HG03108 (cell line): ENCODE results near the gene GRAP.
"Not testable (repeated sequence)": the region's sequence is repeated elsewhere in the genome, so short reads cannot be mapped to it uniquely, and the experiment has no call there.

Experiments used
- ATAC-seq: cut with Tn5 transposase; IDR thresholded peaks from one replicate; pipeline ENCODE4 v1.9.1; 2021; ENCODE audit warnings: moderate library complexity; ENCODE audit not compliant: unreplicated experiment

GRAP gene

DNA sequence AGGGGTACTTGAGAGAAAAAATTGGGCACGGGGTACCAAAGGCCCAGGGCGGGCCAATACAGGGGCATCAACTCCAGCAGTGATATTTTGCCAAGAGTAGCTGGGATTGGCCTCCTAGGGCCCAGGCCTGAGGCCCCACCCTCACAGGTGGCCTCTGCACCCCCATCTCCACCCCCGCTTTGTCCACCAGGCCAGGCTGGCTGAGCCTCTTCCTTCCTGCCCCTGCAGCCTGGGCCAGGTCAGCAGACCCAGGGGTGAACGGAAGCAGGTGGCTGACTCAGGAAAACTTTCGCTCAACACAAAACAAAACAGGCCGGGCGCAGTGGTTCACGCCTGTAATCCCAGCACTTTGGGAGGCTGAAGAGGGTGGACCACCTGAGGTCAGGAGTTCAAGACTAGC lies 3.7 kb downstream of the GRAP start:
- peak; percentile 29 for ATAC-seq

DNA sequence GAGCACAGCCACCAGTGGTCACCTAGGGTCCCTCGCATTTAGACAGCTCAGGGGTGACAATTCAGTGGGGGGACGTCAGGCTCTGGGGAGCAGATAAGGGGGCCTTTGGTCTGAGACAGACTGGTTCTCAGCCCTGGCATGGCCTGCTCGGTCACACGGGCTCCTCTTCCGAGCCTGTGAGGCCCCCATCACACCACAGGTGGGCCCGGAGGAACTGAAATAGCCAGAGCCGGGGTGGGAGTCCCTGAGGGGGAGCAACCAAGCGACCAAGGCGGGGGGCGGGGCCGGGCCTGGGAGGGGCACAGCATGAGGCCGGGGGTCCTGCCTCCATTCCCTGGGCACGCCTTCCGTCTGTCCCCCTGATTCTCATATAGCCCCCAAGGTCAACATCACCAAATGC lies 4.4 kb downstream of the GRAP start:
- ATAC-seq = not testable (repeated sequence)

DNA sequence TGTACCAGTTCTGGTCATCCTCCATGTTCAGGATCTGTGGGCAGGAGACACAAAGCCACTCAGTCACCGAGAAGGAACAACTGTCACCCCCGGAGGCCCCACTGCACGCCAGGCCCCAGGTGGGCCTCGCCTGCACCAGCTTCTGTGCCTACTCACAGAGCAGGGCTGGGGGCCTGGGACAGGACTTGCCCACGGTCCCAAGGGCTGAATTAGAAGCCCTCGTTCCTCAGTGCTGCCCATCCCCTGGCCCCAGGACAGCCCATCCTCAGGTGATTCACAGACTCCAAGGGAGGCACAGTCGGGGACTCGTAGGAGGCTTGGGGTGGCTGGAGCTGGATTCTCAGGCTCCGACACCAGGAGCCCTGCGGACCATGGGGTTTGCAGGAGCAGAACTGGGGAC lies 4.9 kb downstream of the GRAP start:
- not testable (repeated sequence) for ATAC-seq

GRCh38 chr17:19040350-19040749 lies 6.4 kb downstream of the GRAP start:
- ATAC-seq = not testable (repeated sequence)

DNA sequence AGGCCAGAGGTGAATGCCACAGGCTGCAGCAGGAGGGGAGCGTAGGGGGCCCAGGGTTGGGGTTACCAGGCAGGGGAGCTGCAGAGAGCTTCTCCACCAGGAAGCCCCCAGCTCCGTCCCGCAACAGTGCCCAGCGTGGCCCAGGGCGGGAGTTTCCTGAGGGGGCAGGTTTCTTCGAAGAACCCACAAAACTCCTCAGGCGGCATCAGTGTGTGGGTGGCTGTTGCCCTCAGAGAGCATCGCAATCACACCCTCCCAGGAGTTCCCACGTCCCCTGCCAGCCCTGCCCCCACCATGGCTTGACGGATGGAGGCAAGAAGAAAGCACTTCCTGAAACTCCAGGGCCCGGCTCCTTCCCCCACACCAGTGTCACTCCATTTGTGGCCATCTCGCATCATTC lies 8.0 kb downstream of the GRAP start:
- ATAC-seq = peak; percentile 19

DNA sequence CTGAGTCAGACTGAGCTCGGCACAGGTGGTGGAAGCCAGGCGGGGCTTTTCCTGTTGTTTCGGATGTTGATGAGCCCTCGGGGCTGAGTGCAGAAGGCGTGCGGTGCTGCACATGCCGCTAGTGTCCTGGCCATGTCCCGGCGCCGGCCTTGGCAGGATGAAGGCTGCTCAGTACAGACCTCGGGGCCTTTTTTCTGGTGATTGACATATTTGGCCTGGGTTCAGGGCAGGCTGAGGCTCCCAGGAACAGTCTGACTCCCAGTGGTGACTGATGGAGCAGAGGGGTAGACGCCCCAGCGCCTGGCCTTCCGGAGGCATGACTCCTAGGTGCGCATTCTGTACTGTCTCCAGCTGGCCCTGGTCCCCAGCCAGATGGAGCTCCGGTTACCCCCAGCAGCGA lies 8.8 kb downstream of the GRAP start:
- ATAC-seq = not testable (repeated sequence)

- ATAC-seq = not testable (repeated sequence)
Observed at GRCh38 chr17:19037547-19037946, 9.2 kb downstream of the GRAP start.

- not testable (repeated sequence) for ATAC-seq
Observed at GRCh38 chr17:19036186-19036585, 10.6 kb downstream of the GRAP start.

GRCh38 chr17:19032377-19032988 lies 14.3 kb downstream of the GRAP start:
- peak; percentile 32 for ATAC-seq

- ATAC-seq = peak; percentile 31
Observed at GRCh38 chr17:19031729-19032128, 15.0 kb downstream of the GRAP start.

DNA sequence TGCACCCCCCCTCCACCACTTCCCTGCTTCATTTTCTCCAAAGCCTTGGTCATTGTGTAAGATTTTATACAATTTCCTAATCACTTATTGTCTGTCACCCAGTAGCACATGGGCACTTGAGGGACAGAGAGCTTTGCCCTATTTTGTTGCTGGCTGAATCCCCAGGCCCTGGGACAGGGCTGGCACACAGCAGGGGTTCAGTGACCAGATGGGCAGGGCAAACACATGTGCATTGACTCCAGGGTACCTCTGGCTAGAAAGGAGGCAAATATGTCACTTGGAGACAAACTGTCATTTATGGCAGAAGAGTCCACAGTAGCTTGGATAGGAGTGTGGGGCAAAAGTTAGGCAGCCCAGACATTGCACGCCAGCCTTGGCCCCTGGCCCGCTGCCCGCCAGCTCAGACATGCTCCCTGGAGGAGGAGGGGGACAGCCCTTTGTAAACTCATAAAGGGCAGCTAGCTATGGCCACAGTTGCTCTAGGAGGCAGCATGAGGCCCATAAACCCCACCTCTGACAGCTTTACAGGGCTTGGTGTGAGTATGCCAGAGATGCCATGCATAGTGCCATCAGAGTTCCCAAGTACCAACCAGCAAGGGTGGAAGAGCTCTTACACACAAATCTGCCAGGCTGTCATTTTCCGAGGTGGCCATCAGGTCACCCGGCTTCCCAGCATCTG lies 15.8 kb downstream of the GRAP start:
- ATAC-seq = not testable (repeated sequence)

DNA sequence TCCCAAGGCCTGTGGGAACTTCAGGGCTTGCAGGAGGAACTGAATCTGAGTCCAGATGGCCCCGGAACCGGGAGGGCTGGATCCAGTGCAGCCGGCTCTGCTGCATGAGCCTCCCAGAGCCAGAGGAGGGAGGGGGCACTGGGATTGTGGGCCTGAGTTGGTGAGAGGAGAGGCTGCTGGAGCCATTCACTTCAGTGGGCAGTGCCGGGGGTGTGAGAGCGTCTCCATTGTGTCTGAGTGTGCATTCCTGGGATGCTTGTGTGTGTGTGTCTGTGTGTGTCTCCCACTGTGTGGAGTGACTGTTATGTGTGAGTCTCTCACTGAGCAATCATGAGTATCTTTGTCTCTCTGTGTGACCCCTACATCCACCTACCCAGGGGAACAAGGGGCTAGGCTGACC lies 17.0 kb downstream of the GRAP start:
- not testable (repeated sequence) for ATAC-seq

GRCh38 chr17:19028671-19029070 lies 18.1 kb downstream of the GRAP start:
- not testable (repeated sequence) for ATAC-seq

DNA sequence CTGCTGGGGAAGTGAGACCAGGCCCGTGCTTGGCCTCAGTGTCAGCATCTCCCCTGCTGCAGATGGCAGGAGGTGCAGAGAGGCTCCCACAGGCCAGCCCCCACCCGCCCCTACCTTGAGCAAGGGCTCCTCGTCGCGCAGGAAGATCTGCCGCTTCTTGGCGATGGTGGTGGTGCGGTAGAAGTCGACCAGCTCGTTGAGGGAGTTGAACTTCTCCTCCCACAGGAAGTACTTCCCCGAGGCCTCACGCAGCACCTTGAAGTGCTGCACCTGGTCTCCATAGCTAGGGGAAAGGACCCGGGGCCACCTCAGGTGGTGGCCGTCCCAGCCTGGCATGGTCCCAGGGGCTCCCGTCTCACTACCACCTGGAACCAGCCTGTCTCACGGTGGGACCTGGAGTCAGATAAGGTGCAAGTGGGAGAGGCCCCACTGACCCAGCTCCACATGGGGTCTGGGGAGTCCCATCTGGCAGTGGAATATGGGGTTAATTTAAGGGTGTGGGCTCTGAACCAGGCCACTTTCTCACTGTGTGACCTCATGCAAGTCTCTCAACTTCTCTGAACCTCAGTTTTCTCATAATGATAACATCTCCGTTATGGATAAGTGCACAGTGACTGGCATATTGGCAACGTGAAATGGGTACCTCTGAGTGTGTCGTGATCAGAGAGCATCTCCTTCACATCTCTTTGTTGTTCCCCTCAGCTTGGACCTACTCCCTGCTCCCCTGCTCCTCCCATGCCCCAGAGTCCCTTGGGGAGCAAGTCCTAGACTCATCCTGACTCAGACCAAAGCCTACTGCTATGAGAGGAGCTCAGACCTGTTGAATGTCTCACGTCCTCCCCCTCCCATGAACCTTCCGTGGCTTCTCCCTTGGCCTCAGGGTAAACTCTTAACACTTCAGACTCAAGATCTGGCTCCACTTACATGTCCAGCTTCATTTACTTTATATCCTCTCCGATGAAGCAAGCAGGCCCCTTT lies 22.4 kb downstream of the GRAP start:
- ATAC-seq = no peak

DNA sequence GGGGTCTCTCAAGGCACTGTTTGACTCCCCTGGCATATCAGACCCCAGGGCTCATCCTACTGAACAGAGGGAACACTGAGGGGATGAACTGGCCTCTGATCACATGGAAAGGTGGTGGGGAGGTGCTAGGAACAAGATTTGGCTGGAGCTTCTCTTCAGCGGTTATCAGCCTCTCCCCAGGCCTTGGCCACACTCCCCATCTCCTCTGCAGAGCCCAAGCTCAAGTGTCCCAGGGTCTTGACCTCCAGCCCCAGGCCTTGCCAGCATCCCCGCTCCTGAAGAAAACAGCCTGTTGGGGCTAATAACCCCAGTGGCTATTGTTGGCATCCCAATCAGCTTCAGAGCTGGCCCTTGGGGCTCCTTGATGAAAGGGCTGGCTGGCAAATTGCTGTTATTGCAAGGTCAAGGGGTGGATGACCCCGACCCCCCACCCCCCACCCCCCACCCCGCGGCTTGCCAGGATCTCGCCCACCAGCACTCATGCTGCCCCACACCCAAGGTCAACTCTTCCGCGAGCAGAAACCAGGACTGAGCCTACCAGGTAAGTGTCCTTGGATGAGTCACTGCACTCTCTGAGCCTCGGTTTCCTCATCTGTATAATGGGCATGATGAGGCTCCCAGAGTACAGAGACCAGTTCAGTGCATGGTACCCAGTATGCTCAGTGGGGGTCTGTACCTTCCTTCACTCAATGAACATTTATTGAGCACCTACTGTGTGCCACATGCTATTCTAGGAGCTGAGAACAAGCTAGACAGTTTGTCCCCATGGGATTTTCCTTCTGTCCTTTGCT lies 23.4 kb downstream of the GRAP start:
- no peak for ATAC-seq

GRCh38 chr17:19022747-19023146 lies 24.0 kb downstream of the GRAP start:
- no peak for ATAC-seq

- no peak for ATAC-seq
Observed at GRCh38 chr17:19022128-19022527, 24.6 kb downstream of the GRAP start.

DNA sequence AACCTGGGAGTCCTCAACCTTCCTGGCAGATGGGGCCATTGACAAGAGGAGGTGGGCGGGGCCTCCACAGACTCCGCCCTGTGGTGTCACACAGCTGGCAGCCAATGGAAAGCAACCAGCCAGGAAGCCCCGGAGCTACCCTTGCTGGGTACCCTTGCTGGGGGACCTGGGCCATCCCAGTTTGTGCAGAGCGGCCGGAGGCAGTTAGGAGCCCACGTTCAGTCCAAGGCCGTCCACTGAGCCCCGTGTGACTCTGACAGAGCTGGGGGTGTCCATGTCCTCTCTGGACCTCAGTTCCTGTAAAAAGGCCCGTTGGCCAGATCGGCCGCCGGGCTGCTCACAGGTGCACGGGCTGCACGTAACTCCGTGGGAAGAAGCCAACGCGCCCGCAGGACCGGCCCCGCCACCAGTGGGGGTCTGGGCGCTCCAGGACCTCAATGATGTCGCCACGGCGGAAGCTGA lies 25.1 kb downstream of the GRAP start:
- ATAC-seq = no peak

DNA sequence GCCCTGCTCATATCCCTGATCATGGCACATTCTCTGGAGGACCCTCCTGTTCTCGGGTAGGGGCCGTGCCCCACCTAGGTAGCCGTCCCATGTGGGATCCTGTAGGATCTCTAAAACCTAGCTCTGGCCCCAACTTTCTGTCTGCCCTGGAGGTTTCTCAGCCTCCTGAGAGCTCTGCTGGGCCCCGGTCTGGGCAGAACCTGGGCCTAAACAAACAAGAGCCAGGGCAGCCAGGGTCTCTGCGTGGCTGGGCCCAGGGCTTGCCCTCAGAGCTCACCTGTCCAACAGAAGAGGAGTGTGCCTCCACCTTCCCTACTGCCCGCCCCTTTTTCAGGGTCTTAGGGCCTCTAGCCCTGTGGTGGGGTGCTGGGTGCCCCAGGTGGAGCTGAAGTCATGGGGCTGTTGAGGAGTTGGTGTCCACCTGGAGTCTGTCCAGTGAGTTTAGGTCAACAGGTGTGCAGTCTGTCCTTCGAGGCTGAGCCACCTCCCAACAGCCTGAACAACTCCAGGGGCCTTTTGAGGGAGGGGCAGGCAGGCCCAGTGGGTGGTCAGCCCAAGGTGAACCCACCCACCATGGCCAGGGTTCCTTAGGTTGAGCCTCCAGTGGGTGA lies 25.6 kb downstream of the GRAP start:
- ATAC-seq = not testable (repeated sequence)

DNA sequence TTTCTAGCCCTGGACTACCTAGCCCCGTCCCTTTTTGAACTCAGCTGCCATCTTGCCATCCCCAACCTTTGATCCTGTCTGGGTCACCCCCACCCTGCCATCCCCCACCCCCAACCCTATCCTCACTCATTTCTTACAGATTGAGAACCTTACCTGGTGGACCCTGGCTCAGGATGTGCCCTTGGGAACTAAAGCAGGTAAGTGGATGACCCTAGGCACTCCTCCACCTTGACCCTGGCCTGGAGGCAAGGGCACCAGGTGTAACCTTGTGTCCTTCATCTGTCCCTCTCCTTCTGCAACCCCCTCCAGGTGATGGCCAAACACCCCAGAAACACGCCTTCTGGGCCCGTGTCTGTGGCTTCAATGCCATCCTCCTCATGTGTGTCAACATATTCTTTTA lies 26.7 kb downstream of the GRAP start:
- no peak for ATAC-seq
